ENCODE measurements around the gene HSPA5.
A peak's percentile ranks its signal among the peaks of the same experiment; 100 is the strongest.
"Not testable (repeated sequence)": the region's sequence is repeated elsewhere in the genome, so short reads cannot be mapped to it uniquely, and the experiment has no call there.

Gene HSPA5

DNA sequence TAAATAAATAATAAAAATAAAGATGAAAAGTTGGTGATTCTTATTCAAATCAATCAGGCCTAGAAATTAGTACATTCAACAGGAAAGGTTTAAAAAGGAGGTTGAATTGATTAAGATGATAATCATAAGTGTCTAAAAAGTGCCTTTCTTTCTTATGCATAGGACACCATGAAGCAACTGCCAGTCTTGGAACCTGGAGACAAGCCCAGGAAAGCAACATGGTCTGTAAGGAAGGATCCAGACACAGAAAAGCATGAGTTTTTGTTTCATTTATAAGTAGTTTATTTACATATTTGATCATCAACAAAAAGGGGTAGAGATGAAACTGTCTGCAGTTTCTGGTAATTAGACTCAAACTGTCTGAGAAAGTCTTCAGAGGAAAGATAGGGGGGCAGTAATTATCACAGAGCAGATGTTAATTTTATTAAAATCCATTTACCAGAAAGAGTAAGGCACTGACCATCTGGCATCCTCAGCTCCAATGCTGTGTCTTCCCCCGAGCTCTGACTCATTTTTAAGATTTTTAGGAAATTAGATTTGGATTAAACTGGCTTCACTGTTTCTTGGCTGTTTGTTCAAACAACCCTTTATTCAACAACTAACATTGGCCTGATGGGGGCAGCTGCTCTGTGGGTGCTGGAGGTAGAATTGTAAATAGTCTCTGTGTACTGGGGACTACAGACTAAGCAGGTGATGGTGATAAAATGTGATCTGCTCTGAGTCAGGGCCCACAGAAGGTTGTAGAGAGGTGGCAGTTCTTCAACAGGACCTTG, 38.1 kb downstream of the HSPA5 start:
- no peak overlapping the region for H3K4me3 ChIP-seq (ENCODE audit: low read depth, low read length)
- TF ChIP-seq, protein P1, sequence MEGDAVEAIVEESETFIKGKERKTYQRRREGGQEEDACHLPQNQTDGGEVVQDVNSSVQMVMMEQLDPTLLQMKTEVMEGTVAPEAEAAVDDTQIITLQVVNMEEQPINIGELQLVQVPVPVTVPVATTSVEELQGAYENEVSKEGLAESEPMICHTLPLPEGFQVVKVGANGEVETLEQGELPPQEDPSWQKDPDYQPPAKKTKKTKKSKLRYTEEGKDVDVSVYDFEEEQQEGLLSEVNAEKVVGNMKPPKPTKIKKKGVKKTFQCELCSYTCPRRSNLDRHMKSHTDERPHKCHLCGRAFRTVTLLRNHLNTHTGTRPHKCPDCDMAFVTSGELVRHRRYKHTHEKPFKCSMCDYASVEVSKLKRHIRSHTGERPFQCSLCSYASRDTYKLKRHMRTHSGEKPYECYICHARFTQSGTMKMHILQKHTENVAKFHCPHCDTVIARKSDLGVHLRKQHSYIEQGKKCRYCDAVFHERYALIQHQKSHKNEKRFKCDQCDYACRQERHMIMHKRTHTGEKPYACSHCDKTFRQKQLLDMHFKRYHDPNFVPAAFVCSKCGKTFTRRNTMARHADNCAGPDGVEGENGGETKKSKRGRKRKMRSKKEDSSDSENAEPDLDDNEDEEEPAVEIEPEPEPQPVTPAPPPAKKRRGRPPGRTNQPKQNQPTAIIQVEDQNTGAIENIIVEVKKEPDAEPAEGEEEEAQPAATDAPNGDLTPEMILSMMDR (conservative IDR thresholded peaks at IDR 0.05; ENCODE audit: low read depth, low read length): peak; percentile 10
- DNase-seq (ENCODE audit: low read depth): peak; percentile 11

DNA sequence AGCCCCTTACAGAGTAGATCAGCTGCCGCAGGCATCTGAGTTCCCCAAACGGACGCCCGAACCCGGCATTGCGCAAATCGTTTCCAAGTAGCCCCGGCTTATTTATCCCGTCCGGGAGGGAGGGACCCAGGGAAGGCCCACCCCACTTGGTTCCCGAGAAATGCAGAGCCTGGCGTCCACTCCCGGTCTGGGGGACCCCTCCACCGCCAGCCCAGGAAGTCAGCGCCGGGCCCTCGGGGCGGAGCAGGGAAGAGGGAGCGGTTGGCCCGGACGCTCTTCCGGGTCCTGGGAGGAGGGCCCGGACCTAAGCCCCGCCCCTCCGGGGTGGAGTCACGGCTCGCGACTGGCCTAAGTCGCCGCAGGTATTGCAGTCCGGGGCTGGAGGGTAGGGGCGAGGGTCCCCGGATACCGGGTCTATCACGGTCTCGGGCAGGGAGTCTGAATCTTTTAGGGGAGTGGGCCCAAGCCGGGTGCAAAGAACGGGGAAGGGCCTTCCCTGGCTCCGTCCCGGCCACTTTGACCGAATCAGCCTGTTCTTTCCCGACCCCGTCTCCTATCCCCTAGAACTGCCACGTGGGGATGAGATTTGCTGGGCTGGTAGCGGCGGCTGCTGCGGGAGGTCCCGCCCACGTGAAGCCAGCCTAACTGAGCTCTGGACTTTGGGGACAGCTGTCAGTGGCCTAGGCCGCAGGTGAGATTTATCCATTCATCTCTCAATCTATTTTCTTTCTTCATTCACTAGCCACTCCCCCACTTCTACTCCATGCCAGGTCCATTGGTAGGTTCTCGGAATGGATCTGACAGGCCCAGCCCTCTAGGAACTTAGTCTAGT, 40.7 kb downstream of the HSPA5 start, which contains the start of gene RABEPK:
RABEPK (plus strand) TSS at position 327 of the 832 bp plus-strand sequence. CDS start 2,472 bp downstream, outside the sequence.
- peak; percentile 97 for DNase-seq (ENCODE audit: low read depth)
- H3K4me3 ChIP-seq (ENCODE audit: low read depth, low read length): peak within 1 kb of the TSS; percentile 85
- TF ChIP-seq, protein P1 (conservative IDR thresholded peaks at IDR 0.05; ENCODE audit: low read depth, low read length): no peak

DNA sequence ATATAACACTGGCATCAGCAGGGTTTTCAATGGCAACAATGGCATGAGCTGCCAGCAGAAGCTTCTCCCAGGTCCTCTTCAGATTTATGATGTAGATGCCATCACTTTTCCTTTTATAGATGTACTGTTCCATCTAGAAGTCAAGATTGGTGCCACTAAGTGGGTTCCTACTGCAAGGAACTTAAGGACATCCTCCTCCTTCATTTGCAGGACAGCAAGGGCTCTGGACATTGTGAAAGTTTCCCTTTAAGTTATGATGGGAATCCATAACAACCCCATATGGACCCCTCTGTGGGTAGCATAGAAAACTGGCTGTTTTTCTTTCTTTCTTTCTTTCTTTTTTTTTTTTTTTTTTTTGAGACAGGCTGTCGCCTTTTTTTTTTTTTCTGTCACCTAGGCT, 45.6 kb downstream of the HSPA5 start:
- DNase-seq (ENCODE audit: low read depth); H3K4me3 ChIP-seq (ENCODE audit: low read depth, low read length): not testable (repeated sequence)

DNA sequence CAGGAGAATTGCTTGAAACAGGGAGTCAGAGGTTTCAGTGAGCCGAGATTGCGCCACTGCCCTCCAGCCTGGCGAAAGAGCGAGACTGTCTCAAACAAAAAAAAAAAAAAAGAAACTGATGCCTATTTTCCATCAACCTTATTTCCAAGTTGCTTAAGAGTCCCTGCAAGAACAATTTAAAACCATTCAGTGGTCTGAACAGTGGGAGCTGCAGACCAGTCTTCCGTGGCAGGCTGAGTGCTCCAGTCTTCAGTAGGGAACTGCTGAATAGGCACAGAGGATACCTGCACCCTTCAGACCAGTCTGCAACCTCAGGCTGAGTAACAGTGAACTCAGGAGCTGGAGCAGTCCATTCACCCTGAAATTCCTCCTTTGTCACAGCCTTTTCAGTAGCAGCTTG, 46.7 kb downstream of the HSPA5 start:
- DNase-seq (ENCODE audit: low read depth); H3K4me3 ChIP-seq (ENCODE audit: low read depth, low read length): not testable (repeated sequence)

DNA sequence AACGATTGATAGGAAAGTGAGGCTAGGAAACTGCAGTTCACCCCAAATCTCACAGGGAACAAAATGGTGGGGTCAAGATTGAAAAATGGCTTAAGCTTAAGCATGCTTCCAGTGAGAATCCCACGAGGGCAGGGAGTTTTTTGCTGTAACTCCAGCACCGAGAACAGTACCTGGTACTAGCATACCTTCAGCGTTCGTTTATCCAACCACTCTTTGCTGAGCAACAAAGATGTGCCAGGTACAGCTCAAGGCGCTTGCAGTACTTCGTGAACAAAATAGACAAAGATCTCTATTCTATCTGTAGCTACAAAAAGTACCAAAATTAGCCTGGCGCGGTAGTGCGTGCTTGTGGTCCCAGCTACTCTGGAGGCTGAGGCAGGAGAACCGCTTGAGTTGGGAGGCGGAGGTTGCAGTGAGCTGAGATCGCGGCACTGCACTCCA, 50.8 kb downstream of the HSPA5 start:
- peak overlapping the region; percentile 99 for H3K4me3 ChIP-seq (ENCODE audit: low read depth, low read length)
- peak; percentile 13 for DNase-seq (ENCODE audit: low read depth)
- TF ChIP-seq, protein P1 (conservative IDR thresholded peaks at IDR 0.05; ENCODE audit: low read depth, low read length): no peak

DNA sequence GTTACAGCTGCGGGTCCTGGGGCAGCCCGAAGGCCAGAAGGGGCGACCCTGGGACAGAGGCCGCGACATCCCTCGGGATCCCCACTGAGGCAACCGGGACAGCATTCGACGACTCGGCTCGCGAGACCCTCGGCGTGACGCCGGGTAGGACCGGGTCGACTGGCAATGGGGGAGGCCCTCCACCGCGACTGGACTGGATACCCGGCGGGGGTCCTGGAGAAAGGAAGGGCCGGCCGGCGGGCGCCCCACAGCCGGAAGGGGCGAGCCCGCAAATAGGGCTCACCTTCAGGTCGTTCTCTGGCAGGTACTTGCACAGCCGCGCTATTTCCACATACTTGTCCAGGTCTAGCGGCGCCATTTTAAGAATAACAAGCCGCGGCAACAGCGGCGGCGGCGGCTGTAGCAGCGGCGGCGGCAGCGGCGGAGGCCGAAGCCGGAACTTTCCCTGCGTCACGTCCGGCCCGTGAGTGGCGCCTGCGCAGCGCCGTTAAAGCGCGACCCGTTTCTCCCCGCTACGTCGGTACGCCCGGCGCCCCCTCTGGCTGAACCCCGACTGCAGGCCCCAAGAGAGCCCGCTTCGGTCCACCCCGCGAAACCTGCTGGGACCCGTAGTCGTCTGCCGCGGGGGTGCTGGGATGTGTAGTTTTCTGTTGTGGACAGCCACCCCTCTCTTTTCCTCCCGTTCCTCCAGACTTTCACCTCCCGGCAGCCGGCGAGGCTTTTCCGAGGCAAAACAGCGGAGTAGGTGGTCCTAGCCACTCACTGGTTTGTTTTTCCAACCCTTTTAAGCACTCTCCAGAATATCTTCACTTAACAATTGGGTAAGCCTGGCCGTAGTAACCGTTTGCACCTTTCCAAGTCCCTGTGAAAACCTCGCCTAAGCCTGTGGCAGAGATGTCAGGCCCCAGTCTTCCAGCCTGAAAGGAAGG, 51.5 kb downstream of the HSPA5 start, which contains the start of gene PPP6C:
PPP6C (minus strand) TSS at position 443 of the 929 bp plus-strand sequence; CDS start at position 358, 85 bp downstream.
- peak; percentile 98 for DNase-seq (ENCODE audit: low read depth)
- TF ChIP-seq, protein P1 (conservative IDR thresholded peaks at IDR 0.05; ENCODE audit: low read depth, low read length): peak; percentile 70
- peak within 1 kb of the TSS; percentile 99 for H3K4me3 ChIP-seq (ENCODE audit: low read depth, low read length)

DNA sequence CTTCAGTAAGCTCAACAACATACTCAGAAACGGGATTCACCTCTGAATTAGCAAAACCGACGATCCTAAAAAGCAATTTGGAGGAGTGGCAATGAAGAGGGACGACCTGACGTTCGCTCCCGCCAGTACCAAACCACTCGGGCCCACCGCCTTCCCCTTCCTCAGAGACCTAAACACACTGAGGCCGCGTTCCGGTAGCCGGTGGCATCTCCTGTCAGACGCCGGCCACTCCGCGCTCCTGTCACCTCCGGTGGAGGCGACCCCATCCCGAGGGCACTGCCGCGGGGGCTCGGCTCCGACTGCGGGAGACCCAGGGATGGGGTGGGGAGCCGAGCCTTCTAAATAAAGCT, 52.2 kb downstream of the HSPA5 start:
- TF ChIP-seq, protein P1 (conservative IDR thresholded peaks at IDR 0.05; ENCODE audit: low read depth, low read length): no peak
- peak overlapping the region; percentile 99 for H3K4me3 ChIP-seq (ENCODE audit: low read depth, low read length)
- peak; percentile 8 for DNase-seq (ENCODE audit: low read depth)

Measured in choroid plexus epithelial cell (primary cell).